ENCODE measurements around the gene RASAL1.

- TF ChIP-seq CTCF (optimal IDR thresholded peaks at IDR 0.05 in 1 of 3, IDR thresholded peaks at IDR 0.05 in 1 of 3, conservative IDR thresholded peaks at IDR 0.05 in 1 of 3; ENCODE audit: extremely low read depth in 1 of 3, insufficient read depth in 2 of 3, low read length in 3 of 3) = no peak
- peak; percentile 71 for TF ChIP-seq EZH2 (IDR thresholded peaks at IDR 0.05; ENCODE audit: low read length)
These were observed 78.7 kb downstream of the RASAL1 start, which contains the start of gene DTX1 for GRCh38 chr12:113056631-113057488.

Data from keratinocyte (primary cell).